COLO829 (cell line): ENCODE data around the gene CAMSAP1.

ENCODE experiments used
- DNase-seq: peaks from one replicate; pipeline ENCODE4 v3.0.0; 2012; ENCODE audit warnings: low spot score

Gene CAMSAP1

DNA sequence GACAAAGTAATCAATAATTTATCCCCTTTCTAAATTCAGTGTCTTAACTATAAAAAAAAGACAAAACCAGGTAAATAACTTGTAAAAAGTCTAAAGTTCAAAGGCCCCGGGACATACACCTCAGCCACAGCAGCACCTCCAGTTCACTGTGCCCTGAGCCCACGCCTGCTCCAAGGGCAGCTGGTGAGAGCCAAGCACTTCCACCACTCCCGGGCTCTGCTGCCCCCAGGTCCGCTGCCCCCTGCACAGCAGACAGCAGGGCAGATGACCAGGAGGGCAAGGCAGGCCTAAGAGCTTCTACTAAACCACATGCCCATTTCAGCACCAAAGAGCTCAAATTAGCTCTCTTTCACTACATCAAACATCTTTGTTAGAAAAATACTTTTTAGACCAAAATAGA lies 91.9 kb downstream of the CAMSAP1 start:
- no peak for DNase-seq

DNA sequence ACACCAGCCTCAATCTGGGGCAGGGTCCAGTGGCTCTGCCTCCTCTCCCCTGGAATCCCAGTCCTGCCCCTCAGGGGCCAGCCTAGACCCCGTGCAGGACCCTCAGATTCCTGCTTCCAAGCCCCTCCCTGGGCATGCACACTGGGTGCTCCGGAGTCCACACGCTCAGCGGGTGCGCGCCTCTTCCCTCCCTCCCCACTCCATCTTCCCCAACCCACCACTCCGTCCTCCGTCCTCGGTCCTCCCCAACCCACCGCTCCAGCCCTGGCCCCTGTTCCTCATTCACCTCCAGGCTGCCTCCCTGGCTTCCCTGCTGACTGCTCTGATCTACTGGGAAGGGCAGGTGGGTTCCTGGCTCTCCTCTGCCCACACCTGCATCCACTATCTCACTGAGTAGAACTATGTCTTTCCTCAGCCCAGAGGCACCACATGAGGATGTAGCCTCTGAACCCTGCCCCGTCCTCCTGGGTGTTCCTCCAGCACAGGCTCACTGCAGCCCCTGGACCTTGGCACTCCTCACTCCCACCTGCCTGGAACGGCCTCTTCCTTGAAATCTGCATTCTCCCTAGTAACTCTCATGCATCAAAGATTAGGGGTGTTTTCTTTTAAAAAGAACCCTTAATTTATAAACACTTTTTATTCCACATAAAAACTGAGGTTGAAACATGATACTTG lies 92.8 kb downstream of the CAMSAP1 start:
- DNase-seq, result no peak

DNA sequence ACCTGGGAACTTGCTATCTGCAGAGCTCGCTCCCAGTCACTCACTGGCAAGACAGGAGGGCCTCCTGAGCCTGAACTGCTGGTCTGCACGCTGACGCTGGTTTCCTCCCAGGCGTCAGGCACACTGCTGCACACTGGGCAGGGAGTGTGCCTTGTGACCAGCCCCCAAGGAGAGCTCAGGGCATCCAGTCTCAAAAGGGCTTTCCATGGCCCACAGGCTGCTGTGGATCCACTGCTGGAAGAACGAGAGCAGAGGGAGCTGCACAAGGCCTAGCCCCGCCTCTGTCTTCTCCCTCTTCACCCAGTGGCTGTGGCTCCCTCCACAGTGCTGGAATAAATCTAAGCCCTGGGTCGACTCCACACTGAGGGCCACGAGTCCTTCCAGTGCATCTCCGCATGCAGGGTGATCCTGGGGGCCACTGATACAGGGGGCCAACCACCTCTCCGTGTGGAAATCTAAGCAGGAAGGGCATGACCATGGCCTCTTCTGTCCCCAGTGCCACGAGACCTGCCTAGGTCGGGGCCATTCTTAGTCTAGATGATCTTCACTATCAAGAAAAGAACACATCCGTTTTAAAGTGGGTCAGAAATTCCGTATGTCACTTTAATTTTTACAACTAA lies 93.6 kb downstream of the CAMSAP1 start:
- no peak for DNase-seq

DNA sequence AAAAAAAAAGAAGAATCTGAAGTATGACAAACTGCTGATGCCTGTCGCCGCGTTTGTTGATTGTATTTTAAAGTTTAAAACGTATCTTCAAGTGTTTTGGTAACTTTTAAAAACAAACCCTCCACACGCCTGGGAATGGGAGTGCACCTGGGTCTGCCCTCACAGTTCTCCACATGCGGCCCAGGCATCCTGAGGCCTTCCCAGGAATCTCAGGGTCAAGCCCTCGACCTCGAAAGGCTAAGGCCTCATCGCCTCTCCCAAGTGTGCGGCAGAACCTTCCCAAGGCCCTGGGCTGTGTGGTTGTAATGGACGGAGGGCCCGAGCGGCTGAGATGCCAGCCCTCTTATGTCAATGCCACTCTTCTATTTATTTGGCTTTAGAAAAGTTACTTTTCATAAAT lies 94.4 kb downstream of the CAMSAP1 start:
- DNase-seq, result no peak

DNA sequence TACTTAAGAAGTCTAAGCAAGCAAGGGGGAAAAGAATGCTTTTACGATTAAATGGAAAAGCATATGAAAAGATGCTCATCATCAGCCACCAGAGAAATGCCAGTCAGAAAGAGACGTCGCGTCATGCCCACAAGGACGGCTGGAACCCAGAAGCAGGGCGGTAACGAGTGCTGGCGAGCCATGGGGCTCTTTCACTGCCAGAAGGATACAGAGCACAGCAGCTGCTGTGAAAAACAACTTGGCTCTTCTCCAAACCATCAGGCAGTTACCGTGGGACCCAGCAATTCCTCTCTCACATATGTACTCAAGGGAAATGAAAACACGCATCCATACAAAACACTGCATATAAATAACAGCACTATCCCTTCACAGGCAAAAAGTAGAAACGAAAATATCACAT lies 95.5 kb downstream of the CAMSAP1 start:
- no peak for DNase-seq

DNA sequence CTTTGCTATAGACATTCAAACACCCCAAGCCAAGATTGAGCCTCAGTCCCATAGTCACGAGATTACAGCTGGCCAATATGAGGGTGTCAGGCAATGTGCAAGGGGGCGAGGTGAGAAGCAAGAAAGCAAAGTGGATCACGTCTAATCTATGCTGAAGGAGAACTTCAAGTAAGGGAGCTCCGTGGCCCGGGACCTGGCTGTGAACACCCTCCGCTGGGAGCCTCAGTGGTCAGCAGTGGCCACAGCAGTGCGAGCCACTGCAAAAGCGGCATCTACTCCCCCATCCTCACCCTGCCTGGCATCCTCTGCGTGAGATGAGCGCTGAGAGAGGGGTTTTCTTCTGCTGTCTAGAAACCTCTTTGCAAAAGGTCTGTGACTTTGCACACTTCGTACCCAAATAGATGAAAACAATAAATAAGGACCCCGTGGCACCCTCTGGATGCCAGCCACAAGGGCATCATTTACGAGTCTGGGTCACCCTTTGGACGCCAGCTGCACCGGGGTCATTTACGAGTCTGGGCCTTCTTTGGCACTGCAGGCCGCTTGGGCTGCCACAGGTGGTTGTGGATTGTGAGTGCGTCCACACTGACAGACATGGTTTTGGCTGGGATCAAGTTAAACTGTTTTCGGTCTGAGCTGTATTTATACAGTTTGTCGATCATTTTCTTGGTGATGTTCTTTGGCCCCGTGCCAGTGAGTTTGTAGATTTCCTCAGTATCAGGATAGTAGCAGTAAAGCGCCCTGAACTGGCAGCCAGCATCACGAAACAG lies 96.4 kb downstream of the CAMSAP1 start:
- DNase-seq, result no peak

DNA sequence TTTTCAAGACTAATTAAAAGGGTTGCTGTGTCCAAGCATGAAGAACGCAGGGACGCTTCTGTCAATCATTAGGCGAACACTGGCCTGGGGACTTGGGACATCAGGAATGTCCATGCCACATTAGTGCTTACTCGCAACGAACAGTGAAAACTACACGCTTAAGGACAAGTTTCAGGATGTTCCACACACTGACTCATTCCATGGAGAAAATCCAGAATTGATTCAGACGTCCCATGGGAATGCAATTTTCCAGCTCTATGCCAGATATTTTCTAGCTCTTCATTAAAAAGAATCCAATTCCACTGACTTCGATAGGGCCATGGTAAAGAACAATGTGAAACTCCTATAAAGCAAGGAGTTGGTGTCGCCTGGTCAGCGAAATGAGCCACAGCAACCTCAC lies 98.2 kb downstream of the CAMSAP1 start:
- DNase-seq, result no peak

DNA sequence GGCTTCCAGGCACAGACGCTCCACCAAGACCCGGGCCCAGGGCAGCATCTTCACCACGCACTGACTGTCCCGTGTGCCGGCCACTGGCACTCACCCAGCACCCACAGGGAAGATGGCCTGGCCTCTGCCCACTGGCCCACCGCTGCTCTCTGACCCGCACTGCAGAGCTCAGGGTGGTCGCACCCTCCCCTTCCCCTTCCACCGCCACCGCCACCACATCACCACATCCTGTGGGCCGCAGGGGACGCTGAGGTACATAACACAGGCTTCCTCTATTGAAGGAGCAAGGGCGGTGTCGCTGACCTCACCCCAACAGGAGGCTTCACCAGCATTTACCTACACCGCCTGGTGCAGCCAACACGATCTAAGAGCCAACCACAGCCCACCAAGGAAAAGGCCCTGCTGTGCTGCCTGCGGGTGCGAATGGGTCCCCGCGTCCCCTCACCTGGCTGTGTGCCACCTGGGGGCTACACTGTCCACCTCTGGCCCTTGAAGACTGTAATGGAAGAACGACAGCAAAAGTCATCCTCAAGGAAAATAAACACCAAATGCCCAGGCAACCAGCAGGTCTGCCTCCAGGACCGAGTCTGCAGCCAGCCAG lies 101.8 kb downstream of the CAMSAP1 start:
- no peak for DNase-seq

DNA sequence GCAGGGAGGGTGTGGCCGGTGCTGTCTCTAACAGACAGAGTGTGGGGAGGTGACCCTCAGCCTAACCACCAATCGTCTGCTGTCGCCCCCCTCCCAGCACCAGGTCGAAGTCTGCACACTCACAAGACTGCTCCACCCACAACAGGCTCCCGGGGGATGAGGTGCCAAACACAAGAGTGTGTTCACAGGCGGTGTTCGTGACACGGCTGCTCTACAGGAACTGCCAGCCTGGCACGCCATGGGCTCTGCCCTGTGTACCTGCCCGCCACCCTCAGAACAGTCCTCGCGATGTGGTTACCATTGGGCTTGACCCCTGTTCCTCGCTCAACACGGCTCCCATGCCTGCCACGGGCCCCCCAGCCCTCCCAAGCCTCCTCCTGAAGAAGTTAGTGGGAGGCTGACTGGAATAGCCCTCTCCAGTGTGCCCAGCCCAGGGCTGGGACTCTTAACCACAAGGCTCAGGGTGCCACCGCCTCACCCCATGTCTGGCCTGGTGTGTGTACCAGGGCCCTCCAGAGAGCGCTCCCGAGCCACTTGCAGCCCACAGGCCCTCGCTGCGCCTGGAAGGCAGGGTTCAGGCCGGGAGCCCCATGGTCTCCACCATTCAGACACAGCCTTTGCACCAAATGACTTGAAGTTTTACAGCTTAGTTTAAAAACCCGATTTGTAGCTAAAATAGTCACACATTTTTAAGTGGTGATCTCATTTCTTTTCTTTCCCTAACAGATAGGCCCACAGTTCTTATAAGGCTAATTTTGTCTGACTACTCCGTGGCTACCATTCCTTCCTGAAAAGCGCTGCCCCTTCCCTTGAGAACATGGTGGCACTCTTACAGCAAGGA lies 102.5 kb downstream of the CAMSAP1 start:
- no peak for DNase-seq

DNA sequence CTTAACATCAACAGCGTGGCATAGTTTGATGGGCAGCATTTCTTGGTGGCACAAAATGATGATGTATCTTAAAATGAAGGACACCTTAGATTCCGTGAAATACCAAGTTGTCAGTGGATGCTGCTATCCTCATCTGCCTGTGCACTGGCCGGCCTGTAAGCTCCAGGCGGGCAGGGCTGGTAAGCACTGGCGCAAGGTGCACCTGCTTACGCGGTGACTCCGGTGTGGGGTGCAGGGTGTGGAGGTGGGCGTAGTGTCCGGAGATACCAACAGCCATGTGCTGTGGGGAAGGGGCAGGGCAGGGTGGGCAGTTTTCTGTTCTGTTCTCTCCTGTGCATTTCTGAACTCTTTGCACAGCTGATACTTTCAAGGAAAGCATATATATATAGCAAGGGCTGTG lies 103.9 kb downstream of the CAMSAP1 start:
- DNase-seq, result no peak

DNA sequence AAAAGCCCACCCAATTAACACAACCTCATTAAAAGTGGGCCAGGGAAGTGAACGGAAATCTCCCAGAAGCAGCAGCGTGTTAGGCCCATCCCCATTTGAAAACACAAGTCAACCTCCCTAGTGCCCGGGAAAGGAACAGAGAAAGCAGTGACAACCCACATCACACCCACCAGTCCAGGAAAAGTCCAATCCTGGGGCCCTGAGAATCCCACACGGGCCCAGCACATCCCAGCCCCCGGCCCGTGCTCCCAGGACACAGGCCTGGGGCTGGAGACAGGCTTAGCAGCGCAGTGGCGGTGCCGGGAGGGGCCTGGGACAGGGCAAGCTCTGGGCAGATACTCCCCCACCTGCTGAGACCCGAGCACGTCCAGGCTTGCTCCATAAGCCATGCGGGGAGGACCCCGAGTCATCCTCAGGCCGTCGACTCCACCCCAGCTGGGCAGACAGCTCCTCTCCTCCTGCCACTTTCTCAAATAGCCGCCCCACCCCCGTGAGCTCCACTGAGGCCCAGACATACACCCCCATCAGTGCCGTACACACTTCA lies 104.4 kb downstream of the CAMSAP1 start:
- DNase-seq, result no peak

DNA sequence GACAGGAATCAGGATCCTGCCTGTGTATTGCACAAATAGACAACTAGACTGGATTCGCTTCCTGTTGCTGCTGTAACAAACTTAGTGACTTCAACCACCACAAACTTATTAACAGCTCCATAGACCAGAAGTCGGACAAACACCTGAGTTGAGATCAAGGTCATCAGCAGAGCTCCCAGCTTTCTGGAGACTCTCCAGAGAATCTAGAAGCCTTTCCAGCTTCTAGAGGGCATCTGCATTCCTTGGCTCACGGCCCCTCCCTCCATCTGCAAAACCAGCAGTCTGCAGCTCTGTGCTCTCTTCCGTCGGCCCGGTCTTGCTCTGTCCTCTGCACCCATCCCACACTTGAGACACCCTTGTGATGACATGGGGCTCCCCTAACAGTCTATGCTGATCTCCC lies 106.3 kb downstream of the CAMSAP1 start:
- DNase-seq, result no peak

DNA sequence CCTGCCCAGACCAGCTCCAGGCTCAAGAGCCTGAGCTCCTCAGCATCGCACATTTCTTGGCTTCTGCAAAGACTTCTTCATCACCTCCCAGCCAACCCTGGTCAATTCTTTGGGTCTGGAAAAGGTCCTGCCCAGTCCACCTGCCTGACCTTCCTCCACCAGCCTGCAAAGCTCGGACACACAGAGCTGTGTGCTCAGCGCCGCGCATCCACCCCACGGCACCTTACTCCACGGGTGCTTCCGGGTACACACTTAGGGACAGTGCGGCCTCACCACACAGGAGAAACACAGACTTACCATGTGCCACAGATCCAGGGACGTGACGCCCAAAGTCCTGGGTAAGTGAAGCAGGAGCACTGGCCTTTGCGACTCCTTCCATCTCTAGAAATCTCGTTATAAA lies 108.1 kb downstream of the CAMSAP1 start:
- DNase-seq, result no peak

DNA sequence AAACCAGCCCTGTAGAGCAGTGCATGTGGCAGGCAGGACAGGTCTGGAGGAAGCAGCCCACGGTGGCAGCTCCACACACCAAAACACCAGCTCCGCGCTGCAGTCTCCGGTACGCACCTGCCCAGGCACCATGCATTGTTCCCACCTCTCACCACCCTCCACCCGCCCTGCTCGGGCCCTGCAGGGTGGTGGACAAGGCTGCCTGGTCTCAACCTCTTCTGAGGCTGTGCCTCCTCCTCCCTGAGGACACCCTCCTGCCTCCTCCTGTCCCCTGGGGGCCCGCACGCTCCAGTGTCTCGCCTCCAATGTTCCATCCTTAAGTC lies 109.1 kb downstream of the CAMSAP1 start:
- DNase-seq, result no peak

DNA sequence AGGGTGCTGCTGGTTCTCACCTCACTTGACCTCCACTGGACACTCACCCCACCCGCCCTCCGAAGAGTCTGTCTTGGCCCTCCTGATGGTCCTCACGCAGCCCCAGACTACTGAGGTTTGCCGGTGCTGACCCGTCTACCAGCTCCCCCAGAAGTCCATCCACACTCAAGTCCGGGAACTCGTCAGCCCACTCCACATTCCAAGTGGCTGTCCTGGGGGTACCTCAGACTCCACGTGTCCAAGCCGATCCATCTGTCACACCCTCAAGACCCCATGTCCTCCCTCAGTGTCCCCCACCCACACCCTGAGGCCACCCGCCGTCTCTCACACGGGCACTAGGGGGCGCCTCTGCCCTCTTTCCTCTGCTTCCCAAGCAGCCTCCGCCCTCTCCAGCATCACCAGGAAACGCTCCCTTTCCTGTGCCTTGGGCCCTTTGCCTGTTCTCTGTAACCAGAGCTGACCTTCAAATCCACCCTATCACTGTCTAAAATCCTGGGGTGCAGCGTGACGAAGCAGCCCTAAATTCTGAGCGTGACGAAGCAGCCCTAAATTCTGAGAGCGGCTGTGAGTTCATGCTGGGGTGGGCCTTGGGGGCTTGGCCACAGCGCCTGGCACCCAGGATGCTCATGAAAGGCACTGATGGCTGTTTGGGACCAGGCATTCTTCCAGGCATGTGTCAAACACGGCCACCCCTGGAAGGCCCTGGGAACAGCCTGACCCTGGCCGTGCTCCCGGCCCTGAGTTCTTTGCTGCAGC lies 109.7 kb downstream of the CAMSAP1 start:
- DNase-seq, result peak; percentile 69

DNA sequence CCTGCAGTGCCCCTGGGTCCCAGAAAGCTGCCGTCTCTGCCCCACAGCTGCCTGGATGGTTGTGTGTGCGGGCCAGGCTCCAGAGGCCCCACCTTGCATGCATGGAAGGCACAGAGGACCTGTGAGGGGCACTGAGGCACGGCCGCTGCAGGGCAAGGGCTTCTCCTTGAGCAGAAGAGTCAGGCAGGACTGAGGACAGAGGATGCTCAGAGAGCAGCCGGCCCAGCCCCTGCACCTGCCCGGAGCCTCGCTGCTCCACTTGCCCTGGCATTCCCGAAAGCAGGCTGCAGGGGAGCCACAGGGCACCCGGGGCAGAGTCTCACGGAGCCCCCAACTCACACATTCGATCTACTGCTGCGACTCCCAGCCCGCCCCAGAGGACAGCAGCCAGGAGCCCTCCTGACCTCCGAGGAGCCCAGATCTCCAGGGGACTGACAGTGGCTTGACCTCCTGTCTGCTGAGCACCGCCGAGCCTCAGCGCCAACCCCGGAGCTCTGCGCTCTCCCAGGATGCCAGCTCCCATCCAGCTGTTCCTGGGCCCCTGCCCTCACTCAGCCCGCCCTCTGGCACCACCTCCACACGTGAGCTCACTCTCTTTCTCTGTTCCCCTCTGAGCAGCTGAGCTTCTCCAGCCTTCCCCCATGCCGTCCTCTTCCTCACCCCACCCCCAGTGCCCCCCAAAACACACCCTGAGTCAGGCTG lies 110.4 kb downstream of the CAMSAP1 start:
- DNase-seq, result no peak

DNA sequence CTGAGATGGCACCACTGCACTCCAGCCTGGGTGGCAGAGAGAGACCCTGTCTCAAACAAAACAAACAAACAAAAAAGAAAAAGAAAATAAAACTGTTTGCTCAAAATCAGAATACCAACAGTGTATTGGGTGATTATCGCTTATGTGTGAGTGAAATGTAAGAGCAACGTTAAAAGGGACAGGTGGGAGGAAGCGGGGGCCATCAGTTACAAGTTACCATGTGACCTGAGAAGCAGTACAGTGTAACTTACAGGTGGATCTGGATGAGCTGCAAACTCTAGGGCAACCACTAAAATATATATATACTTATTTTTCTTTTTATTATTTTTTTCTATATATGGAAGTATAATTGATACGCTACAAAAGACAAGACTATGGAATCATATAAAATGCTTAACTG lies 112.0 kb downstream of the CAMSAP1 start:
- DNase-seq, result no peak

DNA sequence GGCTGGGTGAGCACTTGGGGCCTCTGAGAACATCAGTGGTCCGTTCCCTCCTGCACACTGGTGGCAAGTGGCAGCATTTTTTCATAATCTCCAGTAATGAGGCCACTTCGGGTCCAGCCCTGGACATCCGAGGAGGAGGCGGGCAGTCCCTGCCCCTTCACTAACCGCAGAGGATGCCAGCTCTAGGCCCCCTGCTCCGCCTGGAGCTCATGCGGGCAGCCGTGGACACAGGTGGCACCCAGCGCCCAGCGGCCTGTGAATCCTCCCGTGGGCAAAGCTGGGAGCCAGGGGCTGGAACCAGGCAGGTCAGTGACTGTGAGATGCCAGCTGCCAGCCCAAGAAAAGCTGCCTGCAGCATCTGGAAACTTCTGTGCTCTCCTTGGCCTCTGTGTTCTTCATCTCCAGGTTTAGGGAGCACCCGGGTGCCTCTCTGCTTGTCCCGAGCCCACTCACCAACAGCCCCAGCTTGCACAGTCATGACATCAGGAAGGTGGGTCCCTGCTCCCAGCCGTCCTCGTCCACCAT lies 112.9 kb downstream of the CAMSAP1 start:
- no peak for DNase-seq

DNA sequence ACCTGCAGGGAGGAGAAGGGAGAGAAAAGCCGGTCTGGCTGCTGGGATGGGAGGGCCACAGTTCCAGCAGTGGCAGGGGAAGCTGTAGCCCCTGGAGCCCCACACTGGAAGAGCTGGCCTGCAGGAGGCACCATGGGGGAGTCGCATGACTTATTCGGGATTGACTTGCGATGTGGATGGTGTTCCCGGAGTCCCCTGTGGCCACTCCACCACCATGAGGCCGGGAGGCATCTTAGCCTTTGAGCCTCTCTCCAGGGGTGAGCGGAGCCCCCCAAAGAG lies 113.3 kb downstream of the CAMSAP1 start:
- DNase-seq, result no peak

DNA sequence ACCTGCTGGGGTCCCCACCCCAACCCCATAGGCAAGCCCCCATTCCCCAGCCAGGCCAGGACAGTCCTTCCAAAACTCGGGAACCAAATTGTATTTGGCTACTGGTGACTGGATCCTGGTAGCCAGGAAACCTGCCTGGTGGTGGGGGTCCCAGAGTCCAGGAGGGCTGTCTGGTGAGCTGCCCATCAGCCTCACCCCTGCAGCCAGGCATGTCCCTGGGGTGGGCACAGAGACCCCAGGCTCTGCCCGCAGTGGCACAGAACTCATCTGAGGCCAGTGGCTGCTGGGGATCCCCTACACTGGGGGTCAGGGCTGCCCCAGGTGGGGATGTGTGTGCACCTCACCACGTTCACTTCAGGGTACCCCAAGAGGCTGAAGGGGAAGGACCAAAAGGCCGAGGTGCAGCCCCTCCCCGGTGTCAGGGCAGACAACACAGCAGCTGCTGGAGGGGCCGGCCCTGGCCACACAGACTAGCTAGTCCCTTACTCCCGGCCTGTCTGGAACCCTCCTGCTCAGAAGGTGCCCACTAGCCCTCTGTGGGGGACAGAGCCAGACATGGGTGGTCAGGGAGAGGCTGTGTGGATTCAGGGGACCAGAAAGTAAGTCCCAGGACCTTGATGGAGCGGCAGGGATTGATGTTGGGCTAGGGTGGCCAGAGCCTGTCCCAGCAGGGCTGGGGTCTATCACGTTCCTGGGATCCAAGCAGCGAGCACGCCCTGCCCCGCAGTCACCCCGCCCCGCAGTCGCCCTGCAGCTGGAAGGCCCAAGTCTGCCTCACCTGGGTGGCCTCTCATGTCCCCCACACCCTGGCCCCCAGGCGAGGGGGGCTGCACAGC lies 113.9 kb downstream of the CAMSAP1 start:
- no peak for DNase-seq
